NT2/D1 (cell line): ENCODE measurements around the gene SDK2.

Source experiments
- SUZ12 ChIP-seq: IDR thresholded peaks from 2 replicates; pipeline ENCODE4 v1.6.1; 2011; ENCODE audit not compliant: insufficient read length, insufficient read depth; ENCODE audit errors: extremely low read depth
- ZNF274 ChIP-seq: IDR thresholded peaks from 2 replicates; pipeline ENCODE4 v1.6.1; 2011; ENCODE audit warnings: mild to moderate bottlenecking, low read depth, low read length

GRCh38 chr17:73533781-73534180, 110.5 kb downstream of the SDK2 start:
- TF ChIP-seq ZNF274, result no peak
- TF ChIP-seq SUZ12, result no peak
